ENCODE data around the gene TOR4A. TPM values are rescaled to one million over a fixed set of nuclear protein-coding genes. Genes with fewer than 3 reads are reported as not detected.

The TOR4A gene
- total RNA-seq, 1 experiment from 2014 or later: 37.1 TPM

- Histone ChIP-seq H3K4me3 (ENCODE audit: low read depth in 2 of 2, low read length in 2 of 2) (peak overlapping the region; percentile 54 to 74), H3K36me3 (ENCODE audit: control insufficient read depth, insufficient read depth, low read length) (no peaks in the 10 kb centered on the region), H3K27me3 (ENCODE audit: control insufficient read depth, insufficient read depth, low read length) (no peaks in the 10 kb centered on the region), H3K27ac (ENCODE audit: low read length) (peak overlapping the region; percentile 87), H3K9me3 (ENCODE audit: control insufficient read depth, insufficient read depth, low read depth, low read length) (no peaks in the 10 kb centered on the region), H3K4me1 (ENCODE audit: control insufficient read depth, insufficient read depth, low read length) (peaks cover 51% of the 10 kb centered on the region)
- ATAC-seq (no peak), DNase-seq (ENCODE audit: low read depth, low spot score) (no peak)
- CTCF ChIA-PET: no interaction called here
- intact Hi-C loops (cut with micrococcal nuclease; ENCODE audit: unreplicated experiment): loop anchor here (10.0 kb wide), 1 partner anchor 125 kb away; the partner anchor contains the start of genes EXD3 and NOXA1
- BruUV-seq (replicated peaks): TSS peak; percentile 98
- TF ChIP-seq SIN3A (IDR thresholded peaks at IDR 0.05; ENCODE audit: borderline replicate concordance, insufficient read depth, low read depth, low read length) (no peak), TCF7L2 (IDR thresholded peaks at IDR 0.05; ENCODE audit: low read depth, low read length) (no peak), CTCF (IDR thresholded peaks at IDR 0.05) (no peak), REST (IDR thresholded peaks at IDR 0.05; ENCODE audit: insufficient read depth in 1 of 2, low read depth in 2 of 2, low read length in 1 of 2) (no peak), POLR2AphosphoS5 (IDR thresholded peaks at IDR 0.05; ENCODE audit: low read depth, low read length) (no peak)
- POLR2A ChIA-PET: no interaction called here
- in situ Hi-C loops (cut with HindIII; ENCODE audit: low pct_unique_long_range_greater_than_20kb, low sequenced_read_pairs): no loop called here
Observed at GRCh38 chr9:137299938-137300337, 22.4 kb downstream of the TOR4A start.

GRCh38 chr9:137300567-137301080 lies 23.1 kb downstream of the TOR4A start:
- intact Hi-C loops (cut with micrococcal nuclease; ENCODE audit: unreplicated experiment): no loop called here
- ChIA-PET CTCF (interaction anchor here (2.0 kb wide), 1 partner anchor 14 kb away, joined by 7 read pairs; no protein-coding TSS in a partner anchor), POLR2A (no interaction called here)
- Histone ChIP-seq H3K9me3 (ENCODE audit: control insufficient read depth, insufficient read depth, low read depth, low read length) (no peaks in the 10 kb centered on the region), H3K4me3 (ENCODE audit: low read depth in 2 of 2, low read length in 2 of 2) (peak overlapping the region; percentile 54 to 74), H3K4me1 (ENCODE audit: control insufficient read depth, insufficient read depth, low read length) (peaks cover 58% of the 10 kb centered on the region), H3K27ac (ENCODE audit: low read length) (peak overlapping the region; percentile 87; the same call in 1 of the 2 replicates), H3K36me3 (ENCODE audit: control insufficient read depth, insufficient read depth, low read length) (no peaks in the 10 kb centered on the region), H3K27me3 (ENCODE audit: control insufficient read depth, insufficient read depth, low read length) (no peaks in the 10 kb centered on the region)
- no peak for DNase-seq (ENCODE audit: low read depth, low spot score)
- no peak for ATAC-seq
- no TSS peak for BruUV-seq (replicated peaks)
- in situ Hi-C loops (cut with HindIII; ENCODE audit: low pct_unique_long_range_greater_than_20kb, low sequenced_read_pairs): no loop called here
- no peak for TF ChIP-seq POLR2AphosphoS5 (IDR thresholded peaks at IDR 0.05; ENCODE audit: low read depth, low read length)
- no peak for TF ChIP-seq TCF7L2 (IDR thresholded peaks at IDR 0.05; ENCODE audit: low read depth, low read length)
- TF ChIP-seq REST (IDR thresholded peaks at IDR 0.05; ENCODE audit: insufficient read depth in 1 of 2, low read depth in 2 of 2, low read length in 1 of 2): no peak
